Erythroblast (primary cell): ENCODE results near the gene AKT3.

Experiments
- GATA1 ChIP-seq: IDR thresholded peaks from 2 replicates; pipeline ENCODE4 v1.6.1; 2011; ENCODE audit warnings: low read depth, mild to moderate bottlenecking, control low read depth, low read length, moderate library complexity
- POLR2A ChIP-seq: IDR thresholded peaks from 2 replicates; pipeline ENCODE4 v1.6.1; 2011; ENCODE audit warnings: mild to moderate bottlenecking, low read length

DNA sequence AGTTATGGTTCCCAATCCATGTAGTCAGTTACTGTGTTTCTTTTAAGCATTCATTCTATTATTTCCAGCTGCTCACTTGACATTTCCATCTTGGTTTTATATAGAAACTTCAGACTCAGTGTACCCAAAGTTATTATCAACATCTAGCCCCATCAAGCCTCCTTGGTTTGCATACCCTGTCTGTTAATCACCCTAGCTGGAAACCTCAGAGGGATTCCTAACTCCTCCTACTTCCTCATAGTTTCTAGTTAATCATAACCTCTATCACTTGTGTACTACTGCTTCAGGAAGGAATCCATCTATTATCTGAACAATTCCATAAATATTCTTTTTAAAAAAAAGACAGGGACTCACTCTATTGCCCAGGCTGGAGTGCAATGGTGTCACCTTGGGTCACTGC, 300.9 kb downstream of the AKT3 start:
- TF ChIP-seq POLR2A (no peak), GATA1 (no peak)
